Mesodermal cell (in vitro differentiated cells): ENCODE measurements around the gene CDCP1.

Source experiments
- H3K27ac ChIP-seq: 2 replicates; pipeline ENCODE4 v1.7.0; 2013; ENCODE audit warnings: mild to moderate bottlenecking, low read depth, low read length, moderate library complexity; ENCODE audit not compliant: severe bottlenecking
- H3K36me3 ChIP-seq: 2 replicates; pipeline ENCODE4 v1.7.1; 2013; ENCODE audit warnings: mild to moderate bottlenecking, low read length, moderate library complexity; ENCODE audit not compliant: control insufficient read depth, insufficient read depth
- H3K4me1 ChIP-seq: one replicate; pipeline ENCODE4 v1.7.1; 2013; ENCODE audit warnings: mild to moderate bottlenecking, low read length; ENCODE audit not compliant: insufficient read depth, control insufficient read depth, poor library complexity, severe bottlenecking
- H3K4me3 ChIP-seq: 2 replicates; pipeline ENCODE4 v1.7.0; 2013; ENCODE audit warnings: low read length, control low read depth, mild to moderate bottlenecking; ENCODE audit not compliant: insufficient read depth, poor library complexity, severe bottlenecking; ENCODE audit errors: extremely low read depth
- H3K9me3 ChIP-seq: 2 replicates; pipeline ENCODE4 v1.7.1; 2013; ENCODE audit warnings: mild to moderate bottlenecking, low read length, moderate library complexity; ENCODE audit not compliant: control insufficient read depth
- WGBS, 2 experiments: methylation state at CpG; one replicate each; pipeline ENCODE4 v1.1.5; 2013; ENCODE audit warnings: missing lambda C conversion rate in 2 of 2; ENCODE audit not compliant: insufficient coverage in 2 of 2; 5-methylcytosine and 5-hydroxymethylcytosine counted together

The CDCP1 gene

DNA sequence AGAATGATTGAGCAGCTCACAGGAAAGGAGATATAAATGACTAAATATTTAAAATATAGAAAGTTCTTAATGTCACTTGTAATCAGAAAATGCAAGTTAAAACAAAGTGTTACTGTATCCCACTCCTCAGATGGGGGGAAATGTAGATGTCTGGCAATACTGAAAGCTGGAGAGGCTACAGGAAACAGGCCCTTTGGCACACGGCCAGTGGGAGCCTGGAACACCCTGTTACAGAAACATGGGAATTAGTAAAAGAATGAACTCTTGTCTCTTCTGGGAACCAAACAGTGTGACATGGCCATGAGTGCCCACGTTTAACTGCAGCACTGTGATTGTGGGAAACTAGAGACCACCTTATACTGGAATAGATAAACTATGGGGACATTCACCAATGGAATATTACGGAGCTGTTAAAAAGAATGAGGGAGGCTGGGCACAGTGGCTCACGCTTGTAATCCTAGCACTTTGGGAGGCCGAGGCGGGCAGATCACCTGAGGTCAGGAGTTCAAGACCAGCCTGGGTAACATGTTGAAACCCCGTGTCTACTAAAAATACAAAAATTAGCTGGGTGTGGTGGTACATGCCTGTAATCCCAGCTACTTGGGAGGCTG lies 50.2 kb downstream of the CDCP1 start:
- H3K9me3 ChIP-seq, result no peaks in the 10 kb centered on the region
- 84 to 90% methylated on average over 6 to 7 of the region's 7 CpGs for WGBS, 2 experiments
- no peaks in the 10 kb centered on the region for H3K36me3 ChIP-seq
- H3K4me3 ChIP-seq, result no peak overlapping the region
- H3K27ac ChIP-seq, result no peak overlapping the region
- H3K4me1 ChIP-seq, result peaks cover 12% of the 10 kb centered on the region

DNA sequence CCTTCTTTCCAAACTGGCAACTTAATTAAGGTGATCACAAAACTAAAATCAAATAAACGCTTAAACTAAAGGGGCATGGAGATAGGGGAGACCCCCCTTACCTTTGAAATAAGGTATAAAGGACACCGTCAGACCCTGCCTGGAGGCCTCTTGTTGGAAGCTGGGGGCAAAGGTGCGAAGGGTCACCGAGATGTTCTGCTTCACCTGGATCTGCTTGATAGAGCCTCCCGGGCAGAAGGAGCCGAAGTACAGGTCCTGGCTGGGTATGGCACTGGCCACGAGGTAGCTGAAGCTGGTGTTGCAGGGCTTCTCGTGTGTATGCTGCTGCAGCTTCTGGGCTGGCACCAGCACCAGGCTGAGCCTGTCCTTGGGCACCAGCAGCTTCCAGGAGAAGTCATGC lies 53.0 kb downstream of the CDCP1 start:
- Histone ChIP-seq H3K27ac (no peak overlapping the region), H3K4me3 (no peak overlapping the region), H3K9me3 (no peaks in the 10 kb centered on the region), H3K36me3 (no peaks in the 10 kb centered on the region), H3K4me1 (peaks cover 18% of the 10 kb centered on the region)
- 87 to 95% methylated on average over 7 of the region's 8 CpGs for WGBS, 2 experiments

DNA sequence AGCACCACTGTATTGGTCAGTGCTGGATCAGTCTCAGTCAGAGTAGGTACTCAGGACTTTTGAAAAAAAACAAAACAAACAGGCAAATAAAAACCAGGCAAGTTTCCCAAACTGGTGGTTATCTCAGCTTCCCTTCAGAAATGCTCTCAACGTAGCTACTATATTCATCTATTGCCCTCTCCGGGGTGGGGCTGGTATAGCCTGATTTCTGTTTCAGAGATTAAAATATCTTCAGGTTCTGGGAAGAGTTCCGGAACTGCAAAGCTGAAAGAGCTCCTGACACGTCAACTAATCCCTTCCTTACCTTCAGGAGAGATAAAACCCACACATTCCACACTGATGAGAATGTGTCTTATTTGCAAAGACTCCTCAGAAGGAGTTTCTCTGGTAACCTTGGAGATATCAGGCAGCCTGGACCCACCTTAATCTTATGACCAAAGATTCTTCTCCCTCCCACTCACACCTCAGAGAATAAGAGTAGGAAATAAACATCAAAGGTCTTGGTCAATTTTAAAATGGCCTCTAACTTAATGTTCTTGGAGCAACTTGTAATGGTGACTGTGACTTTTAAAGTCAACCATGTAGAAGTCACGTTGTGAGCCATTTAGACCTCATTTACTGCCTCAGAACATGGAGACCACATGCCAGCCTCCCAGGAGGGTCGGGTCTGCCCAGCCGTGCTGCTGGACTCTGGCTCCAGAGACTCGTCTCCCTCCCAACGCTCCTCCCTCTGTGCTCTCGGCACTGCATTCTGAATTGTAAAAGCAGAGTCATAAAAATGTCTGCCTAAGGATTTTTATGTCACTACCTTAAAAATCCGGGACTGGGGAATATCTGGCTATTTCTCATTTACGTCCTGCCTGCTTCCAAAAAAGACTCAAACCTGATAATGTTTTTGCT lies 53.8 kb downstream of the CDCP1 start:
- WGBS, 2 experiments, result 66 to 80% methylated on average over 8 to 10 of the region's 12 CpGs
- H3K27ac ChIP-seq, result peak overlapping the region; percentile 36
- peaks cover 18% of the 10 kb centered on the region for H3K4me1 ChIP-seq
- no peak overlapping the region for H3K4me3 ChIP-seq
- no peaks in the 10 kb centered on the region for H3K9me3 ChIP-seq
- H3K36me3 ChIP-seq, result no peaks in the 10 kb centered on the region

- Histone ChIP-seq H3K36me3 (no peaks in the 10 kb centered on the region), H3K27ac (no peak overlapping the region), H3K4me1 (peaks cover 18% of the 10 kb centered on the region), H3K9me3 (no peaks in the 10 kb centered on the region), H3K4me3 (no peak overlapping the region)
- WGBS, 2 experiments, result 97 to 98% methylated on average over 4 of the region's 4 CpGs
Measured at GRCh38 chr3:45090855-45091254, 55.3 kb downstream of the CDCP1 start.

DNA sequence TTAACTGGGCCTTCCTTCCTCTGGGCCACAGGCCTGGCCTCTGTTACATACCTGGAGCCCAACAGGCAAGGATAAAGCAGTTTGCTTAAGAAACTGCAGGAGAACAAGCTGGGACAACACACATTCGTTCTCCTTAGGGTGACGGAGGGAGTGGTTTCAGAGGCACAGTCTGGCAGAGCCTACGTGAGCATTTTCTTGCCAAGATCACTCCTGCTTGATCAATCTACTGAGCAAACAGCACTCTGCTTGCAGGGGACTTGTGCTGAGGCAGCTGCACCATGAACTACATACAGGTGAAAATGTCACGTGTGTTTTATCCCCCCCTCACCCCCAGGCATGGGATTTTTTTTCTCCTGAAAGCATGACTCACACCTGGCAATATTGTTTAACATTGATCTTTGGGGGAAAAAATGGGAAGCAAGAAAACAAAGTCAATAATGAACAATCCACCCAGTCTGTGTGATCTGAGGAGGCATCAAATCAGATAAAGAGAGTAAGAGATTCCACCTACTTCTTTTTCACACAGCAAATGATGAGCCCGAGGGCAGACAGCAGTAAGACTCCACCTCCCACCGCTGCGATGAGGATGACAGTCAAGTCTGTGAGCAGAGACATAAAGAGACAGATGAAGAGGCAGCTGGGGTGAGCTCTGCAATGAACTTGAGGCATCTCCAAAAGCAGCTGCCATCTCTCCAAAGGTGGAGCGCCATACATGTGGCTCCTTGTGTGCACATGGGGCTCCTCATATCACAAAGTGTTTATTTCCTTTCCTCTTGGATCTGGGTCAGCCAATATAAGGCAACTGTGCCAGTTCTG lies 57.4 kb downstream of the CDCP1 start:
- 86 to 92% methylated on average over 6 of the region's 8 CpGs for WGBS, 2 experiments
- Histone ChIP-seq H3K9me3 (no peaks in the 10 kb centered on the region), H3K4me3 (no peak overlapping the region), H3K4me1 (peaks cover 27% of the 10 kb centered on the region), H3K27ac (no peak overlapping the region), H3K36me3 (no peaks in the 10 kb centered on the region)

DNA sequence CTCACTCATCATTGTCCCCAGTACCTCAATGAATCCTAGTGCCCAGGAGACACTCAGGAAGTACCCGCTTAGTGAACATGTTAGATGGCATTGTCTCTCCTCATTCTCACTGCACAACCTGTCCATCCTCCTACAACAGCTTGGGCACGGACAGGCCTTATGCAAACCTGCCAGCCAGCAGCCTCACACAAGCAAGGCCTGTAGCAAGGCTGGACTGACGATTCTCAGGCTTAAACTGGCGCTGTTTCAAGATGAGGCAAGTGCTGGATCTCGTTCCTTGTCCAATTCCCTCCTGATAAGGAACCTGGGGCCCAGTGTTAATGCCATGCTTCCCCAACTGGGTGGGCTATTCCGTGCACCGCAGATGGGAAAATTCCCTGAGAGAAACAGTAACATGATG lies 59.0 kb downstream of the CDCP1 start:
- no peak overlapping the region for H3K4me3 ChIP-seq
- no peak overlapping the region for H3K27ac ChIP-seq
- 95 to 97% methylated on average over 5 to 7 of the region's 7 CpGs for WGBS, 2 experiments
- H3K9me3 ChIP-seq, result no peaks in the 10 kb centered on the region
- H3K36me3 ChIP-seq, result no peaks in the 10 kb centered on the region
- peaks cover 21% of the 10 kb centered on the region for H3K4me1 ChIP-seq

- WGBS, 2 experiments, result 91 to 96% methylated on average over 5 to 8 of the region's 13 CpGs
- Histone ChIP-seq H3K4me1 (peaks cover 15% of the 10 kb centered on the region), H3K27ac (no peak overlapping the region), H3K4me3 (no peak overlapping the region), H3K9me3 (no peaks in the 10 kb centered on the region), H3K36me3 (no peaks in the 10 kb centered on the region)
Measured at GRCh38 chr3:45084820-45085816, 61.1 kb downstream of the CDCP1 start.

- 93 to 100% methylated on average over 1 of the region's 1 CpG for WGBS, 2 experiments
- Histone ChIP-seq H3K36me3 (no peaks in the 10 kb centered on the region), H3K4me1 (peaks cover 15% of the 10 kb centered on the region), H3K27ac (no peak overlapping the region), H3K4me3 (no peak overlapping the region), H3K9me3 (no peaks in the 10 kb centered on the region)
Measured at GRCh38 chr3:45084361-45084760, 61.8 kb downstream of the CDCP1 start.

- no peaks in the 10 kb centered on the region for H3K9me3 ChIP-seq
Measured at GRCh38 chr3:45083023-45083422, 63.2 kb downstream of the CDCP1 start.

GRCh38 chr3:45082142-45082538 lies 64.0 kb downstream of the CDCP1 start:
- Histone ChIP-seq H3K36me3 (no peaks in the 10 kb centered on the region), H3K4me1 (peaks cover 8% of the 10 kb centered on the region), H3K4me3 (no peak overlapping the region), H3K9me3 (no peaks in the 10 kb centered on the region), H3K27ac (no peak overlapping the region)
- 83 to 95% methylated on average over 1 to 5 of the region's 5 CpGs for whole genome bisulfite sequencing, 2 experiments

More at GRCh38 chr3:45083023-45083422, 63.2 kb downstream of the CDCP1 start:
- H3K4me3 ChIP-seq, result no peak overlapping the region
- no peaks in the 10 kb centered on the region for H3K36me3 ChIP-seq
- H3K4me1 ChIP-seq, result peaks cover 8% of the 10 kb centered on the region
- no peak overlapping the region for H3K27ac ChIP-seq
- WGBS, 2 experiments, result 76 to 95% methylated on average over 5 to 6 of the region's 6 CpGs
